Measurements from ENCODE around the gene SLC24A4.

Gene SLC24A4

DNA sequence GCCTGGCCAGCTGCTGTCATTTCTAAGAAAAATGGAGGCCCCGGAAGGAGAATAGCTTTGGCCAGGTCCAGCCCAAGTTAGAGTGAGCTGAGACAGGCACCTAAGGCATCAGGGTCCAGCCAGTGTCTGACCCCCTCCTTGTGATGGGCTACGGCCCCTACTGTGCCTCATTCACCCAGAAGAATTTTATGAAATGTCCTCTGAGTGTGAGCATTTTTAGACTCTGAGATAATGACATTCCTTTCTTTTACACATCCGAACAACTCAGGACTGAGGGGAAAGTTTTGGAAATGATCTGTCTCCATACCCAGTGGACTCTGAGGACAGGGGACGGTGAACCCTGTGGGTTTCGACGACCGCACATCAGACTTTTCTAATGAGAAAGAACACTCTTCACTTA, 50.4 kb downstream of the SLC24A4 start:
- no peak for TF ChIP-seq PAX5 (IDR thresholded peaks at IDR 0.05; ENCODE audit: insufficient read depth, low read length, severe bottlenecking)
- TF ChIP-seq POU2F2 (IDR thresholded peaks at IDR 0.05; ENCODE audit: low read depth, low read length): no peak
- TF ChIP-seq POLR2AphosphoS5 (IDR thresholded peaks at IDR 0.05; ENCODE audit: low read depth, low read length): no peak
- no peak for TF ChIP-seq TAF1 (IDR thresholded peaks at IDR 0.05; ENCODE audit: low read depth, low read length)
- TF ChIP-seq SPI1 (IDR thresholded peaks at IDR 0.05; ENCODE audit: low read depth, low read length): no peak
- no peak for TF ChIP-seq POLR2A (IDR thresholded peaks at IDR 0.05; ENCODE audit: low read depth, low read length)
- no peak for FAIRE-seq

DNA sequence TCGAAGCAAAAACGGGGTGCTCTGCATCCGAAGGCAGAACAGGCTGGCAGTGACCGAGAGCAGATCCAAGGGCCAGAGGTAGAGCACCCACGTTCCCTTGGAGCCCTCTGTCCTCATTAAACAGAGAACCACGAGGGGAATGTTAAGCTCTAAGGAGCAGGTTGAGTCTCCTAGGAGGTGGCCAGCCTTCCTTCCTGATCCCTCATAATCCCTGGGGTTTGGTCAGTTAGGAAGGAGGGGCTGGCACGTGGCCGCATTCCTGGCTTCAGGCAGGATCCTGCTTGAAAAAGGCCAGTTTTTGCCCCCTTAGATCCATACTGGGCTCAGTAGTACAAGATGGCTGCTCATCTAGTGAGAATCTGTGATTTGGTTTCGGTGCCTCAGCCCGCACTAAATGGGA, 57.2 kb downstream of the SLC24A4 start:
- DNase-seq (ENCODE audit: insufficient read length, low spot score): no peak
- TF ChIP-seq SPI1 (IDR thresholded peaks at IDR 0.05; ENCODE audit: low read depth, low read length) (no peak), POU2F2 (IDR thresholded peaks at IDR 0.05; ENCODE audit: low read depth, low read length) (no peak), POLR2AphosphoS5 (IDR thresholded peaks at IDR 0.05; ENCODE audit: low read depth, low read length) (no peak), PAX5 (IDR thresholded peaks at IDR 0.05; ENCODE audit: insufficient read depth, low read length, severe bottlenecking) (no peak), TAF1 (IDR thresholded peaks at IDR 0.05; ENCODE audit: low read depth, low read length) (no peak), POLR2A (IDR thresholded peaks at IDR 0.05; ENCODE audit: low read depth, low read length) (no peak)
- FAIRE-seq: no peak

More for the DNA sequence above, 50.4 kb downstream of the SLC24A4 start:
- DNase-seq (ENCODE audit: insufficient read length, low spot score): no peak

DNA sequence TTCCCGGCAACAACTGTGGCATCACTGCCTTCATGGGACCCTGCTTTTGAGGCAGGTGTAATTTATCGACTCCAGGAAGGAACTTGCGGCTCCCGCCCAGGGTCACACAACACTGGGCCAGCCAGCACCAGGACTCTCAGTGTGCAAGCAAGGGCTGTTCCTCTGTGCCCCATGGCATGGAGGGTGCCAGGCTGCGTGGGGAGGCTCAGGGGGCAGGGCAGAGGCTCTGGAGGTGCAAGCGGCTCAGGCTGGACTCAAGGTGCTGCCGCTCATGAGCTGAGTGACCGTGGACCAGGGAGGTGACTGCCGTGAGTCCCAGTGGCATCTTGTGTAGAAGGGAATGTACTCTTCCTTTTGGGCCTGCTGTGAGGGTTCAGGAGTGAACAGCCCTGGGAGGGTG, 57.6 kb downstream of the SLC24A4 start:
- TF ChIP-seq POU2F2 (IDR thresholded peaks at IDR 0.05; ENCODE audit: low read depth, low read length): no peak
- TF ChIP-seq POLR2AphosphoS5 (IDR thresholded peaks at IDR 0.05; ENCODE audit: low read depth, low read length): no peak
- TF ChIP-seq POLR2A (IDR thresholded peaks at IDR 0.05; ENCODE audit: low read depth, low read length): no peak
- TF ChIP-seq TAF1 (IDR thresholded peaks at IDR 0.05; ENCODE audit: low read depth, low read length): no peak
- no peak for TF ChIP-seq PAX5 (IDR thresholded peaks at IDR 0.05; ENCODE audit: insufficient read depth, low read length, severe bottlenecking)
- no peak for TF ChIP-seq SPI1 (IDR thresholded peaks at IDR 0.05; ENCODE audit: low read depth, low read length)
- DNase-seq (ENCODE audit: insufficient read length, low spot score): no peak
- FAIRE-seq: no peak

DNA sequence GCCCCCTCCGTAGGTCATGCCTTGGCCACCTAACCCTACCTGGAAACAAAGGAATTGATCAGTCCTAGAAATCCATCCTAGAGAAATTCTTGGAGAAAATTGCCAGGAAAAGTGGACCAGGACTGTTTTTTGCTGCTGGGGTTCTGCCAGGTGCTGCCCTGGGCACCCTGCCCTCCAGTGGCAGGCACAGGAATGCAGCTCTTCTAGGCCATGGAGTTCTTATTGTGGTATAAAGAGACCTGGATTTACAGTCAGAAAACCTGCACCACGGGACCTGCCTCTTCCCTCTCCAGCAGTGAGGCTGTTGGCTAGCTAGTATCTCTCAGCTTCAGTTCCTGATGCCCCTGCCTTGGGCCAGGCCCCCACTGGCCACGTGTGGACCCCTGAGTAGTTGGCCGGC, 59.7 kb downstream of the SLC24A4 start:
- DNase-seq (ENCODE audit: insufficient read length, low spot score): no peak
- TF ChIP-seq POU2F2 (IDR thresholded peaks at IDR 0.05; ENCODE audit: low read depth, low read length) (no peak), TAF1 (IDR thresholded peaks at IDR 0.05; ENCODE audit: low read depth, low read length) (no peak), POLR2A (IDR thresholded peaks at IDR 0.05; ENCODE audit: low read depth, low read length) (no peak), PAX5 (IDR thresholded peaks at IDR 0.05; ENCODE audit: insufficient read depth, low read length, severe bottlenecking) (no peak), SPI1 (IDR thresholded peaks at IDR 0.05; ENCODE audit: low read depth, low read length) (no peak), POLR2AphosphoS5 (IDR thresholded peaks at IDR 0.05; ENCODE audit: low read depth, low read length) (no peak)
- FAIRE-seq: no peak

DNA sequence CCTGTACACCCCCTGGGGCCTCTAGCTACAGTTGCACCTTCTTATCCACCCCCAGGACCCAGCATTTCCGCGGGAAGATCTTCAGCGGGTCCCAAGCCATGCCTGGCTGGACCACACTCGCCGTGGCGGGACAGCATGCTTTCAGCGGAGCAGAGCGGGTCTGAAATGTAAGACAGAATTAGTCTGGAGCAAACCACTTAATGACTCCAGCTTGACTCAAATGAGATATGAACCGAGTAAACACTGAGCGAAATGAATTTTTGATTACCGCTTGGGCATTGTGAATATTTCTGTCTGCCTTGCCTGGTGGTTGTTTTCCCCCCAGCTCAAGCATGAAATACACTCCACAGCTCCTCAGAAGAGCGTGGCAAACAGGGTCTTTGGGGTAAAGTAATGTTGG, 60.8 kb downstream of the SLC24A4 start:
- DNase-seq (ENCODE audit: insufficient read length, low spot score) (no peak), FAIRE-seq (no peak)
- TF ChIP-seq POU2F2 (IDR thresholded peaks at IDR 0.05; ENCODE audit: low read depth, low read length): no peak
- no peak for TF ChIP-seq SPI1 (IDR thresholded peaks at IDR 0.05; ENCODE audit: low read depth, low read length)
- no peak for TF ChIP-seq POLR2A (IDR thresholded peaks at IDR 0.05; ENCODE audit: low read depth, low read length)
- TF ChIP-seq TAF1 (IDR thresholded peaks at IDR 0.05; ENCODE audit: low read depth, low read length): no peak
- TF ChIP-seq PAX5 (IDR thresholded peaks at IDR 0.05; ENCODE audit: insufficient read depth, low read length, severe bottlenecking): no peak
- no peak for TF ChIP-seq POLR2AphosphoS5 (IDR thresholded peaks at IDR 0.05; ENCODE audit: low read depth, low read length)

DNA sequence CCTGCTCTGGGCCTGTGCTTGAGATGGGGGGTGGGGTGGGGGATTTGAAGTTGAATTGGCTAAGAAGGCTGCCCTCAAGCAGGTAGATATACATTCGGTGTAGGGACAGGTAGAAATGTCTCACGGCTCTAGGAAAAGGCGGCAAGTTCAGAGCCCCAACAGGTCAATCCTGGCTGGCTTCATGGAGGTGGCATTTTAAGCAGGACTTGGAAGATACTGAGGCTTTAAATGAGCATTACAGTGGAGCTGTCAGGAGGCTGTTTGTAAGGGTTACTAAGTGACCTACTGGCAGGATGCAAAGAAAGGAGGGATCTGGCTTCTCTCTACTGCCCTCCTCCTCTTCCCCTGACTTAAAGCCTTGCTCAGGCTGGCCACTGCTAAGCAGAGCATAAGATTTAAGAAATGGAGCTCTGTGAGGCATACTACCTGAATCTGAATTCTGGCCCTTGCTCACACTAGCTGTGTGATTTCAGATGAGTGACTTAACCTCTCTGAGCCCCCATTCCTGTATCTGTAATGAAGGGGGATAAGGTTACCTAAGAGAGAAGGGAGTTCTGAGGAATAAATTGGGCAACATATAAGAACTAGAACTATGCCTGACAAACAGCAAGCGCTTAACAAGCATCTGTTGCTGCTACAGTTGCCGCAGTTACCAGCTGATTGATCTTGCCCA, 61.6 kb downstream of the SLC24A4 start:
- FAIRE-seq: no peak

DNA sequence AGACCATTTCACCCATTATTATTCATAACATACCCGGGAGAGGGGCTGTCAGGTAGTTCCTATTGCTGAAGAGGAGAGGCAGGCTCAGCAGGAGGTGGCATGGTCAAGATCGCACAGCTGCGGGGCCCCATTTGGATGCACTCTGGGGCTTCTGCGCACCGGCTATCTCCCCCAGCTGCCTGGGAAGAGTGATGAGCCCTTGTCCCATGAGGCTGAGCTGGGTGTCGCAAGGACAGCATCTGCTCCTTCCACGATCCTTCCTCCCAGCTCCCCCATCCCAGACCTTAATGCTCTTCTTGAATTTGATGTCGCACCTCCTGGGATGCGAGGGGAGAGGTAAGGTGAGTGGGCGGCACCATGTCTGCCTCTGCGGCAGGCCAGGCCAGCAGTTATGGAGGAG, 62.6 kb downstream of the SLC24A4 start:
- TF ChIP-seq POLR2A (IDR thresholded peaks at IDR 0.05; ENCODE audit: low read depth, low read length): no peak
- TF ChIP-seq SPI1 (IDR thresholded peaks at IDR 0.05; ENCODE audit: low read depth, low read length): no peak
- no peak for TF ChIP-seq POU2F2 (IDR thresholded peaks at IDR 0.05; ENCODE audit: low read depth, low read length)
- TF ChIP-seq POLR2AphosphoS5 (IDR thresholded peaks at IDR 0.05; ENCODE audit: low read depth, low read length): no peak
- FAIRE-seq (no peak), DNase-seq (ENCODE audit: insufficient read length, low spot score) (no peak)

More for the DNA sequence above, 61.6 kb downstream of the SLC24A4 start:
- no peak for DNase-seq (ENCODE audit: insufficient read length, low spot score)
- TF ChIP-seq POU2F2 (IDR thresholded peaks at IDR 0.05; ENCODE audit: low read depth, low read length): no peak
- no peak for TF ChIP-seq TAF1 (IDR thresholded peaks at IDR 0.05; ENCODE audit: low read depth, low read length)
- no peak for TF ChIP-seq SPI1 (IDR thresholded peaks at IDR 0.05; ENCODE audit: low read depth, low read length)
- TF ChIP-seq PAX5 (IDR thresholded peaks at IDR 0.05; ENCODE audit: insufficient read depth, low read length, severe bottlenecking): no peak
- TF ChIP-seq POLR2AphosphoS5 (IDR thresholded peaks at IDR 0.05; ENCODE audit: low read depth, low read length): no peak
- no peak for TF ChIP-seq POLR2A (IDR thresholded peaks at IDR 0.05; ENCODE audit: low read depth, low read length)

DNA sequence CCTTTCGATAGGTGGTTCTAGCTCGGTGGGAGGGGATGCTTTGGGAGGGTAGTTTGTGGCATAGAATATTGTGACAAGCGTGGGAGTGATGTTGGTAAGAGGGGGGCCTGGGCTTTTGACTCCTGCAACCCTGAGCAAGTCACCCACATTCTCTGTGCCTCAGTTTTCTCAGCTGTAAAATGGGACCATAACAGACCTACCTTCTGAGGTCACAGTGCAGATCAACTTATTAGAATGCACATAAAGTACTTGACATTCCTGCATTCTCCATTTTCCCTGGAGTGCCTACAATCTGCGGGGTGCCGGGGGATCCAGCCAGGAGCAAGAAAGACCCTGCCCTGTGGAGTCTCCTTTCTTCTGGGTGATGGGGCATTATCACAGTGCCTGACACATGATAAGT, 63.2 kb downstream of the SLC24A4 start:
- no peak for TF ChIP-seq POLR2A (IDR thresholded peaks at IDR 0.05; ENCODE audit: low read depth, low read length)
- TF ChIP-seq POU2F2 (IDR thresholded peaks at IDR 0.05; ENCODE audit: low read depth, low read length): no peak
- no peak for TF ChIP-seq TAF1 (IDR thresholded peaks at IDR 0.05; ENCODE audit: low read depth, low read length)
- no peak for TF ChIP-seq PAX5 (IDR thresholded peaks at IDR 0.05; ENCODE audit: insufficient read depth, low read length, severe bottlenecking)
- no peak for TF ChIP-seq POLR2AphosphoS5 (IDR thresholded peaks at IDR 0.05; ENCODE audit: low read depth, low read length)
- TF ChIP-seq SPI1 (IDR thresholded peaks at IDR 0.05; ENCODE audit: low read depth, low read length): no peak
- FAIRE-seq: no peak
- no peak for DNase-seq (ENCODE audit: insufficient read length, low spot score)

DNA sequence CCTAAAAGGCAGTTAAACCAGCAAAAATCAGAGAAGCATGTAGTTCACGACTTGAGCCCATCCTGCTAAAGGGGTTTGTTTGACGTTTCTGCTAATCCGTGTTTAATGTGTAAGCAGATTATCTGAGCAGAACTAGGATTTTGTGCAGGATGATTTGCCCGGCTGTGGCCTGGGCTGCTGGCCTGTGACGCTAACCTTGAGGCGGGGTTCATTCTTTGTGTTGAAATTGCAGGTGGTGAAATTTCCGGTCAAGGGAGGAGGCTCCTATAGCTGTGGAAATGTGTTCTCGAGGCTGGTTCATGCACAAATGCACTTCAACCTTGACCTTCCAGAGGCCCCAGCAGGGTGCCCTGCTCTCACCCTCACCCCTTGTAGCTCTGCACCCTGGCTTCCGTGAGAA, 63.7 kb downstream of the SLC24A4 start:
- no peak for FAIRE-seq
- DNase-seq (ENCODE audit: insufficient read length, low spot score): no peak

More for the DNA sequence above, 63.7 kb downstream of the SLC24A4 start:
- TF ChIP-seq SPI1 (IDR thresholded peaks at IDR 0.05; ENCODE audit: low read depth, low read length) (no peak), POLR2A (IDR thresholded peaks at IDR 0.05; ENCODE audit: low read depth, low read length) (no peak), PAX5 (IDR thresholded peaks at IDR 0.05; ENCODE audit: insufficient read depth, low read length, severe bottlenecking) (no peak), TAF1 (IDR thresholded peaks at IDR 0.05; ENCODE audit: low read depth, low read length) (no peak), POU2F2 (IDR thresholded peaks at IDR 0.05; ENCODE audit: low read depth, low read length) (no peak), POLR2AphosphoS5 (IDR thresholded peaks at IDR 0.05; ENCODE audit: low read depth, low read length) (no peak)
